NT2/D1 (cell line): Measurements from ENCODE around the gene OR1F1.

Experiments used
- SUZ12 ChIP-seq: IDR thresholded peaks from 2 replicates; pipeline ENCODE4 v1.6.1; 2011; ENCODE audit not compliant: insufficient read length, insufficient read depth; ENCODE audit errors: extremely low read depth
- YY1 ChIP-seq: IDR thresholded peaks from 2 replicates; pipeline ENCODE4 v1.6.1; 2011; ENCODE audit not compliant: insufficient read length, insufficient read depth
- ZNF274 ChIP-seq: IDR thresholded peaks from 2 replicates; pipeline ENCODE4 v1.6.1; 2011; ENCODE audit warnings: mild to moderate bottlenecking, low read depth, low read length

- TF ChIP-seq ZNF274, result no peak
- no peak for TF ChIP-seq SUZ12
- no peak for TF ChIP-seq YY1
These were observed 65.0 kb downstream of the OR1F1 start for GRCh38 chr16:3252967-3253366.
